AG09319 (cell line): ENCODE results near the gene ACOXL.

ENCODE experiments used
- DNase-seq: peaks from one replicate; pipeline ENCODE4 v3.0.0-alpha.2; 2010; ENCODE audit warnings: low read depth; ENCODE audit errors: extremely low read depth
- TF ChIP-seq, protein P1 (sequence below): IDR thresholded peaks from 2 replicates; pipeline ENCODE4 v1.5.1; 2011; ENCODE audit warnings: low read depth, mild to moderate bottlenecking, inconsistent platforms, low read length, moderate library complexity

Gene ACOXL

DNA sequence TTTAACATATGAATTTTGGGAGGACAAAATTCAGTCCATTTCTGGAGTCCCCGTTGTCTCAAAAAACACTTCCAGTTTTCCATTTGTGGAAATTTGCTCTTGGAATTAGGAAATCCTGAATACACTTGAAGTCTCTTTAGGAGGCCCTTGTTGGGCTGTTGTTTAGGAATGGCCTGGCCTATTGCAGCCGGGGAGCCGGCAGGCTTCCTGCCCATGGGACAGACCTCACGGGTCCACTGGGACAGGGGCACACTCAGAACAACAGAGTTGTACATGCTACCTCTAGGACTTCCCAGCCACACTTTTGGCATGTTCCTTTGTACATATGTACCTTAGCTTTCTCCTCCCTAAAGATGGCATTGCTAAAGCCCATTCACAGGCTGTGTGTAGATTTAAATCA lies 57.3 kb downstream of the ACOXL start:
- DNase-seq: no peak
- TF ChIP-seq, protein P1, sequence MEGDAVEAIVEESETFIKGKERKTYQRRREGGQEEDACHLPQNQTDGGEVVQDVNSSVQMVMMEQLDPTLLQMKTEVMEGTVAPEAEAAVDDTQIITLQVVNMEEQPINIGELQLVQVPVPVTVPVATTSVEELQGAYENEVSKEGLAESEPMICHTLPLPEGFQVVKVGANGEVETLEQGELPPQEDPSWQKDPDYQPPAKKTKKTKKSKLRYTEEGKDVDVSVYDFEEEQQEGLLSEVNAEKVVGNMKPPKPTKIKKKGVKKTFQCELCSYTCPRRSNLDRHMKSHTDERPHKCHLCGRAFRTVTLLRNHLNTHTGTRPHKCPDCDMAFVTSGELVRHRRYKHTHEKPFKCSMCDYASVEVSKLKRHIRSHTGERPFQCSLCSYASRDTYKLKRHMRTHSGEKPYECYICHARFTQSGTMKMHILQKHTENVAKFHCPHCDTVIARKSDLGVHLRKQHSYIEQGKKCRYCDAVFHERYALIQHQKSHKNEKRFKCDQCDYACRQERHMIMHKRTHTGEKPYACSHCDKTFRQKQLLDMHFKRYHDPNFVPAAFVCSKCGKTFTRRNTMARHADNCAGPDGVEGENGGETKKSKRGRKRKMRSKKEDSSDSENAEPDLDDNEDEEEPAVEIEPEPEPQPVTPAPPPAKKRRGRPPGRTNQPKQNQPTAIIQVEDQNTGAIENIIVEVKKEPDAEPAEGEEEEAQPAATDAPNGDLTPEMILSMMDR: no peak

DNA sequence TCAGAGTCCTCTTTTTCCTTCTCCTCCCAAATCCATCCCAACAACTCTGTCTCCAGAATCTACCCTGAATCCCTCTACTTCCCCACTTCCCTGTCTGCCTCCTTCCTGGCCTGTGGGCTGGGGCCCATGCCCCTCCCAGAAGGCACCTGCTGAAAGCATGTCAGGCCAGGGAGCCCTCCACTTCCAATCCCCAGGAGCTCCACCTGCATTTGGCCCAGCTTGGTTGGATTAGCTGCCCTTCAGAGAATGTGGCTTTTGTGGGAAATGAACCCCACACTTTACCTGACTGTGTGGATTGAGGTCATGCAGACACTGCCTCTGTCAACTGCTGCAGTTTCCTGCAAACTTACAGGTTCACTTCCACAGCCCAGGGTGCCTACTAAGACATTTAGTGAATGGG lies 58.5 kb downstream of the ACOXL start:
- no peak for DNase-seq
- TF ChIP-seq, protein P1: no peak

DNA sequence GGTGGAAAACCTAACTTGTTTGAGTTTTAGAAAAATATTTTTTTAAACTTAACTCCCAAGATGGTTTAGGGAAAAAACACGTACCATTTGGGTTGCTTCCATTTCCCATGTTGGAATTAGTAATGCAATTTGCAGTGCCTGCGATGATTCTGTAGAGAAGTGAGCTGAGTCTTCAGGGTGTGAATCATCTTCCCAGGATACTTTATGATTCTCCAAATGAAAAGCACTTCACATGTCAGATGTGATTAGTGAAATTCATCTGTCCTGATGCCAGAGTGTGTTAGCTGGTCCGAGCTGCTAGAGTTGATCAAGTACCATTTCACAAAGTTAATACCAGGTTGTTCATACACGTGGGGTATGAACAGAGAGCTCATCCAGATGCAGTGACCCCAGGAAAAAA lies 59.1 kb downstream of the ACOXL start:
- no peak for DNase-seq
- TF ChIP-seq, protein P1: no peak

DNA sequence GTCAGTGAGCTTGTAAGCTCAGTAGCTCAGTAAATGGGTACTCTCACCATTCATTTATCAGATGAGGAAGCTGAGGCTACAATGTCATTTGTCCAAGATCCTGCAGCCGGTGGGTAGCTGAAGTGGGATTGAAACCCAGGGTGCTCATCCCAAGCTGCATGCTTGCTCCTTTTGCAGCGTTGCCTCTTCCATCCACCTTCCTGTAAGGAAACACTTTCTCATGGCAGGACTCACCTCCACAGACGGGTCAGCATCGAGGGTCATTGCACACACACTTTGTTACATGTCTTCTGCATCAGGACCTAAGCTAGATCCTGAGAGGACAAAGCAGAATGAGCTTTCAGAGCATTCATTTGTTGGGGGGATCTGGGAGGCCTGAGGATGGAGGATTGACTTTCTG lies 60.7 kb downstream of the ACOXL start:
- no peak for DNase-seq
- TF ChIP-seq, protein P1: no peak

DNA sequence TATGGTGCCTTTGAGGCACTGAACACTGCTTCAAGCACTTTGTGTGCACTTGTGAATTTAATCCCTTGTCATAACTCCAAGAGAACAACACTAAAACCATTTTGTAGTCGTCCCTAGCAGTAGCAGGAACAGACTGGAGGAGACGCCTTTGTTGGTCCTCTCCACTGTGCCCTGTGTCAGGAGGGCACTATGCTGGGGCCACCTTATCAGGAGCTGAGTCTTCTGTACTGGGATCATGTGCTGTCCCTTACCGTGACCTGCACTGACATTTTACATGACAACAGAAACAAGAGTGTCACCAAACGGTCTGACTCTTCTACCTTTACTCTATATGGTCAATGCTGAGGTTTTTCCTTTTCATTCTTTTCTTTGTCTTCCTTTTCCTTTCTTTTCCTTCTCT lies 62.0 kb downstream of the ACOXL start:
- DNase-seq: no peak
- TF ChIP-seq, protein P1: no peak

DNA sequence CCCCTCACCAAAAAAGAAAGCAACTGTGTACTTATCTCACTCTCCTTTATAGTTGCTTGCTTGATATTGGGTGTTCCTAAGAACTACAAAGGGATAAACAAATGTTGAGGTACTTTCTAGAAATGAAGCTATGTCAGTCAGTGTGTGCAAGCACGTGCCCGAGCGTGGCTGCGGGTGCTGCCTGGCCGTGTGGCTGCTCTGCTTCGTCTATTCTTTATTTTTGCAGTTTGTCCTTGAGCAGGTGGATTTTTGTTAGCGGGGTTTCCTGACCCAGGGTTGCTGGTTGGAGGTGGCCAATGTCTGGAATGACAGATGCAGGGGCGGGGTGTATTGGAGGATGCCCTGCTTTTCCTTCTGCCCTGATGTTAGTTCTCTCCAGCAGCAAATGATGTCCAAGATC lies 62.6 kb downstream of the ACOXL start:
- TF ChIP-seq, protein P1: no peak
- no peak for DNase-seq

DNA sequence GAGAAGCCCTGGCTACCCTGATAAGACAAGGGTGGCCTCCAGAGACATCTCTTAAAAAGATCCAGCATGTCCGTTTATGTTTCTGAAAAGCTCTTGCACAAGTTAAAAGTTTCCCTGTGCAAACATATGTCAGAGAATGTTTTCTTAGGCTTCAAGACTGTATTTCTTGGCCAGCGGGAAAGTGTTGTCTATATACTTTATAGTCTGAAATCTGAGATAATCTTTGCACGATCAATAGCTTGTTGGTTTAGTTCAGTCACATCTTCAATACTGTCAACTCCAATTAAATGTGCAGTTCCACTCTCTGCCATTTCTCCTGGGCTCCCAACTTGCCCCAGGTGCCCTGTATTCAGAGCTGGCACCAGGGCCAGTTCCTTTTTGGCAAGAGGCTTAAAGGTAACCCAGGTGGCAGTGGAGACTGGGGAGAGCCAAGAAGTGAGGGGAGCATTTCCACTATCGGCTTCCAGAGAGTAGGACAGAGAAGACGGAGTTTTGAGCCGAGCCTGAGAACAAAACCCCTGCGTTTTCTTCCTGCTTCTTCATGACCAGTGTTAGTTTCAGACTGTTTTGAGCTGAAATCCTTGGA lies 64.4 kb downstream of the ACOXL start:
- TF ChIP-seq, protein P1: no peak
- DNase-seq: no peak
